Peyer's patch (tissue), 4 donors: ENCODE measurements around the gene ZNF646.

Experiments
- CTCF ChIP-seq, 6 experiments: fragments of 450-650 bp in 4 of 6; fragments of 200-600 bp in 2 of 6; sonication (generic) in 1 of 6; IDR thresholded peaks; one replicate each; pipeline ENCODE4 v1.5.1; 2017 to 2019; ENCODE audit warnings: antibody characterized with exemption in 6 of 6, mild to moderate bottlenecking in 3 of 6, moderate library complexity in 1 of 6
- POLR2A ChIP-seq, 2 donors: fragments of 450-650 bp; IDR thresholded peaks; one replicate each; pipeline ENCODE4 v1.5.1; 2017; ENCODE audit warnings: antibody characterized with exemption in 2 of 2, mild to moderate bottlenecking in 2 of 2, moderate library complexity in 2 of 2

DNA sequence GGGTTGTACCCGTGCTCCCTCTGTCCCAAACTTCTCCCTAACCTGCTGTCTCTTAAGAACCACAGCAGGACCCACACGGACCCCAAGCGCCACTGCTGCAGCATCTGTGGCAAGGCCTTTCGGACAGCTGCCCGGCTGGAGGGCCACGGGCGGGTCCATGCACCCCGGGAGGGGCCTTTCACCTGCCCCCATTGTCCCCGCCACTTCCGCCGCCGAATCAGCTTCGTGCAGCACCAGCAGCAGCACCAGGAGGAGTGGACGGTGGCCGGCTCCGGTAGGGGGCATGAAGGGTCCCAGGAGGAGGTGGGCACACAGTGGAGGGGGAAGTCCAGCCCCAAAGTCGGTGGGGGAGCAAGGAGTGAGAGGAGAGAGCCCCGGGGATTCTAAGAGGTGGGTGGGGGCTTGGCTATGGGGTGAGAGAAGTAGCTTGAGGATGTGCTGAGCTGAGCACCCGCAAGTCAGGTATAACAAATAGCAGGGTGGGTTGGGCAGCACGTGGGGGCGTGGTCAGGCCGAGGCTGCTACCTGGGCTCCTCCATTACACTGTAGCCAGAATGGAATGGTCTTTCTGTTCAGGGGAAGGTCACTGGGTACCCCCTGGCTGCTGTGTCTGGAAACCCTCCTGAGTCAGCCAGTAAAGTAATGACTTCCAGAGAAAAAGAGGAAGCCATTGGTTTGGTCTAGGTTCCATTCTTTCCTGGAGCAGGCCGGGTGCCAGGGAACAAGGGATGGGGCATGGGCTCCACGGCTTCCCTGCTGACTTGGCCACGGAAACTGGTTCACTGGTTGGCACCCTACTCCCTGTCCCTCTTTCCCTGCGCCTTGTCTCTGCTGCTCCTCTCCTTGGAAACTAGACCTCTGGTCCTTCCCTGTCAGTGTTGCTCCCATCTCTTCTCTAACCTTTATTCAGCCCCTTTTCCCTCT, 7.5 kb downstream of the ZNF646 start:
- TF ChIP-seq CTCF (IDR thresholded peaks at IDR 0.05) (no peak), POLR2A (IDR thresholded peaks at IDR 0.05) (no peak)
